ENCODE measurements around the gene SMYD4.
"Not testable (repeated sequence)": the region's sequence is repeated elsewhere in the genome, so short reads cannot be mapped to it uniquely, and the experiment has no call there.

SMYD4 gene, protein sequence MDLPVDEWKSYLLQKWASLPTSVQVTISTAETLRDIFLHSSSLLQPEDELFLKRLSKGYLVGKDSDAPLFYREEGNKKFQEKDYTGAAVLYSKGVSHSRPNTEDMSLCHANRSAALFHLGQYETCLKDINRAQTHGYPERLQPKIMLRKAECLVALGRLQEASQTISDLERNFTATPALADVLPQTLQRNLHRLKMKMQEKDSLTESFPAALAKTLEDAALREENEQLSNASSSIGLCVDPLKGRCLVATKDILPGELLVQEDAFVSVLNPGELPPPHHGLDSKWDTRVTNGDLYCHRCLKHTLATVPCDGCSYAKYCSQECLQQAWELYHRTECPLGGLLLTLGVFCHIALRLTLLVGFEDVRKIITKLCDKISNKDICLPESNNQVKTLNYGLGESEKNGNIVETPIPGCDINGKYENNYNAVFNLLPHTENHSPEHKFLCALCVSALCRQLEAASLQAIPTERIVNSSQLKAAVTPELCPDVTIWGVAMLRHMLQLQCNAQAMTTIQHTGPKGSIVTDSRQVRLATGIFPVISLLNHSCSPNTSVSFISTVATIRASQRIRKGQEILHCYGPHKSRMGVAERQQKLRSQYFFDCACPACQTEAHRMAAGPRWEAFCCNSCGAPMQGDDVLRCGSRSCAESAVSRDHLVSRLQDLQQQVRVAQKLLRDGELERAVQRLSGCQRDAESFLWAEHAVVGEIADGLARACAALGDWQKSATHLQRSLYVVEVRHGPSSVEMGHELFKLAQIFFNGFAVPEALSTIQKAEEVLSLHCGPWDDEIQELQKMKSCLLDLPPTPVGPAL

DNA sequence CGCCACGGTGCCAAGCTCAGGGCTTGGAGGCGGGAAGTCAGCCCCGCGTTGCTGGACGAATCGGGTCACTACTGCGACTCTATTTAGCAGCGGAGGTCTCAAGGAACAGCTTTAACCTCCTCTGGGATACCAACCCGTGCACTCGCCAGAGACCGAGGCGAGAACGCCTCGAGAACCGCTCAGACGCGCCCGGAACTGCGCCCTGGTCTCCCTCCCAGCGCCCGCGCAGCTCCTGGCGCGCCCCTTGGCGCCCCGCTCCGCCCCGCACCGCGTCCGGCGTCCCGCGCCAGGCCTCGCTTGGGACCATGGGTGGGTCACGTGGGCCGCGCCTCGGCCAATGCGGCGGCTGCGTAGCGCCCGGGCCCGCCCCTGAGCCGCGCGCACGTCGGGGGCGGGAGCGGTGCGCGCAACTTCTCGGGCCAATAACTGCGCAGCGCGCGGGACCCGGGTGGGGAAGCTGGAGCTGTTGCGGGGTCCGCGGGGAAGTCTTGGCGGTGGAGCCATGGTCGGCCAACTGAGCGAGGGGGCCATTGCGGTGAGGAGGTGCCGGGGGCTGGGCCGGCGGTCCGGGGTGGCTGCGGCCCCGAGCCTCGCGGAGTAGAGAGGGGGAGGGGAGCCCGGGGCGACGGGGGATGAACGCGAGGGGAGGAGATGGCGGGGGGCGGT, at the start of gene SMYD4, which contains the start of gene RPA1:
TSS of gene SMYD4 (minus strand) at position 311 of the 666 bp plus-strand sequence. CDS start 1,908 bp downstream, outside the sequence.
TSS of gene RPA1 (plus strand) at position 414 of the 666 bp plus-strand sequence. CDS start at position 503, 89 bp downstream.
- peak; percentile 67 to 71 for DNase-seq (ENCODE audit: low read depth in 2 of 2)

DNA sequence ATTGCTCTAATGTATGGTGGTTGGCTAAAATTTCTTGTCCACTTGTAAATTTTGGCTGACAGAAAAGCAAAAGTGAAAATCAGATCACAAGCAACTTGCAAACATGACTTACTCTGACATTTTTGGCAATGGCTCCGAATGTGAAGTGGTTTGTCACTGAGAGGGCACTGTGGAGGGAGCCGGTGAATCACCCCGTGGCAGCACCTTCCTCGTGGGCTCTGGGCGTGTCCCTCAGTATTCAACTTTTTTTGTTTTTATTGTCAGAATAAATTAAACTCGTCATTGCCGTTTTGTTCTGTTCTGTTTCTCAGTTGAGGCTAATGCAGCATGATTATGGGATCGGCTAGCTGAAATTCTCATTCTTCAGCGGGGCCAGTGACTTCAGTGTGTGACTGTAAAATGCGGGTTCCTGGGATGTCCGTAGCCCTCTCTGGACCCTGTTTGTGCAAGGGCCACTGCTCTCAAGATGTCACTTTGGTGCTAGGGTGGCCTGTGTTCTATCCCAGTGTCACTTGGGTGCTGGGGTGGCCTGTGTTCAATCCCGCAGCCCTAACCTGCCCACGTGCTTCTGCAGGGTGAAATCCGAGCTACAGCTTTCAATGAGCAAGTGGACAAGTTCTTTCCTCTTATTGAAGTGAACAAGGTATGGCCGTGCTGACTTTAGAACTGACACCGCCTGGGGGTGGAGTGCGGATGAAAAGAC, 48.9 kb upstream of the SMYD4 start:
- no peak for DNase-seq (ENCODE audit: low read depth in 2 of 2)

DNA sequence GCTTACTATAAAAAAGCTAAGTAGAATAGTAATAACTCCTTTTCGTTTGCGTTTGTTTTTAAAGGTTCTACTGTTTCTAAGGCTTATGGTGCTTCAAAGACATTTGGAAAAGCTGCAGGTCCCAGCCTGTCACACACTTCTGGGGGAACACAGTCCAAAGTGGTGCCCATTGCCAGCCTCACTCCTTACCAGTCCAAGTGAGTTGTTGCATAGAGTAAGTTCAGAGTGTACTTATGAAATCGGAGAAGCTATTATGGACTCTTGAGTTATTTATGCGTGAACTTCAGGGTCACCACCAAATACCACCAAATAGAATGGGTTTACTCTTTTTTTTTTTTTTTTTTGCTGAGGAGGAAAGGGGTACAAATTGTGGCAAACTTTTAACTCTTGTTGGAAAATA, 45.9 kb upstream of the SMYD4 start:
- DNase-seq (ENCODE audit: low read depth in 2 of 2) = no peak

DNA sequence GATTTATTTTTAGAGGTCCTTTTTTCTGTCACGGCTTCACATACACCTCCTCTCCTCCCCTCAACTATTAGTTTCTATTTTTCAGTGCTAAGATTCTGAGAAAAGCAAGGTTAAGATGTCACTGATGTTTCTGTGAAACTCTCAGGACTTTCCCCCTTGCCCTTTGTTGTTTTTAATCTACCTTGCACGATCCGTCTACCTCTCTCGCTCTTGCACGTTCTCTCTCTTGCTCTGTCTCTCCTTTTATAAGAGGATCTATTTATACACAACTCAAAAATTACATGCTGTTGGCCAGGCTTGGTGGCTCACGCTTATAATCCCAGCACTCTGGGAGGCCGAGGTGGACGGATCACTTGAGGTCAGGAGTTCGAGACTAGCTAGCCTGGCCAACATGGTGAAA, 43.7 kb upstream of the SMYD4 start:
- no peak for DNase-seq (ENCODE audit: low read depth in 2 of 2)

DNA sequence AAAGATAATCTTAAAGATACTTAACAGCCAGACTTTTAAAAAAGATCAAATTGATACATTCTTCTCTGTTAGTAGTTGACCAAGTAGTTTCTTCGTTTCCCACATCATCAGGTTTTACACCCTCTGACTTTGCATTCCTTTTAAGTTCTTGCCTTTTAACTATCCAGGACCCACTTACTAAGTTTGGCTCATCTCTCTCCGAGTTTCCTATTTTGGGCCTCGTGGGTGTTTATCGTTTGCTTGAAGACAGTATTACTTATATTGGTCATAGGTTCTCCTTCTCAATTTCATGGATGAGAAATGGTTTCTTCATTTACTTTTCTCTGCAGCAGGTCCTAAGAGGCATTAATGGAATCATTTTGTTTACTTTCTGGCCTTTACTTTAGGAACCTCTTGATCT, 43.3 kb upstream of the SMYD4 start:
- no peak for DNase-seq (ENCODE audit: low read depth in 2 of 2)

DNA sequence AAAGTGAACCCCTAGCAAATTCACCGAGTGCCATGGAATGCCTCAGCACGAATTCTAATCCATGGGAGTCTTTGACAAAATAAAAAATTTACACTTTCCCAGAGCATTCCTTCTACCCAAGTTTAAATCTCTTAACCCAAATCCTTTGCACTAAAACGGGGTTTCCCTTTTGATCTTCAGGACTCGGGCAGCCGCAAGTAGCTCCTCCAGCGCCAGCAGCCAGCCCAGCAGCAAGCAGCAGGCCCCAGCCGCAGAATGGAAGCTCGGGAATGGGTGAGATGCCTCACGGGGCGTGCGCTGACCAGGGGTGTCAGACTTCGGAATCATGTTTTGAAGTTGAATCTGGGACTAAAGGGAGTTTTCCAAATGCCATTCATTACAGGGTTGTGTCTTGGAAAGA, 42.6 kb upstream of the SMYD4 start:
- DNase-seq (ENCODE audit: low read depth in 2 of 2) = no peak

DNA sequence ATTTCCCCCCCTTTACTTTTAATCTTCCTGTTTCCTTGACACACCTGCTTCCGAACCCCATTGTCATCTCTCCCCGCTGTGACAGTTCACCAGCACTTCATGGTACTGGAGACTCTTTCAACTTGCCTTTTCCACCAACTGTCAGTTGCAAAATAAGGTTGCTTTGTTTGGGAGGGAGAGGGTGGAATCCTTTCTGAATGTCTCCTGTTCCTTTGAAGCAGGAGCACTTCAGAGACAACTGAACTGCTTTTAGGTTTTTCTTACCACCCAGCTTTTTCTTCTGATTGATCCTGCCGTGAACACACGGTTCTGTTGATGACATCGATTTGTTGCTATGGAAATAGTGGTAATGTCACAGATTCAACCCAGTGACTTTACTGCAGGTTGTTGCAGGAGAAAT, 42.1 kb upstream of the SMYD4 start:
- DNase-seq (ENCODE audit: low read depth in 2 of 2) = no peak

DNA sequence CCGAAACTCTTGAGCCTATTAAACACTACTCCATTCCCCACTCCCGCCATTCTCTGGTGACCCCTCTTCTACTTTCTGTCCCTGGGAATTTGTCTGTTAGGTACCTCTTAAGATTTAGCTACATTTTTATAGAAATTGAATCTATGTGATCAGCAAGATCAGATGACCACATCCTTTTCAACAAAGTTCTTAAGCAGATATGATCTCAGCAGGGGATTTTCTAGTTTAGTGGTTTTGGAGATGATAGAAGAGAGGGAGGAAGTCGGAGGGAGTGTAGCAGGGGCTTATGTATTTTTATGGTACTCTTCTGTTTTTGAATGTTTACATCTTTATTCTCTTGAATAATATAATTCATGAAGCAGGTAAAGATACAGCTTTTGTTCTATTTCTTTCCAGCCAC, 40.9 kb upstream of the SMYD4 start:
- no peak for DNase-seq (ENCODE audit: low read depth in 2 of 2)

DNA sequence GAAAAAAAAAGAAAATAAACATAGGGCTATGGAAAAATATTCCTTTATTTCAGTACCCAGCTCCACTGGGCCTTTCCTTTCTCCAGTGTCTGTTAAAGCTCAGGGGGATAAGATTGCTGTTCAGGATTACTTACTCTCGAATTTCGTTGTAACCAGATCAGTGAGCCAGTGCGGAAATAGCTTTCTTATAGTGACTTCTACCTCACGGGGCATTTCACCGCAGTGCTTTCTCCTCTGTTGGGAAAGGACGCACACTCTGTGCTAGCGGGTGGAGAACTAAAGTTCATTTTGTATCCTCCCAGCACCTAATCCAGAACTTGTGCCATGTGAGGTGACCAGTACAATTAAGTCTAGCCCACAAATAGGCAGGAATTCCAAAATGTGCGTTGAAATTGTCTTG, 38.4 kb upstream of the SMYD4 start:
- DNase-seq (ENCODE audit: low read depth in 2 of 2) = no peak

DNA sequence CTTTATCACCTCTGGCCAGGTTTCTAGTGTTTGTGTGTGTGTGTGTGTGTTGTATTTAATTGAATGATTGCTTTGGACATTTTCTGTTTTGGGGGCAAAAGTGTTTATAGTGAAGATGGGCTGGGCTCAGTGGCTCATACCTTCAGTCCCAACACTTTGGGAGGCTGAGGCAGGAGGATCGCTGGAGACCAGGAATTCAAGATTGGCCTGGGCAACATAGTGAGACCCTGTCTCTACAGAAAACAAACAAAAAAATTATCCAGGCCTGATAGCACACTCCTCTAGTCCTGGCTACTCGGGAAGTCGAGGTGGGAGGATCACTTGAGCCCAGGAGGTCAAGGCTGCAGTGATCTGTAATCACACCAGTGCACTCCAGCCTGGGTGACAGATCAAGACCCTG, 37.6 kb upstream of the SMYD4 start:
- no peak for DNase-seq (ENCODE audit: low read depth in 2 of 2)

DNA sequence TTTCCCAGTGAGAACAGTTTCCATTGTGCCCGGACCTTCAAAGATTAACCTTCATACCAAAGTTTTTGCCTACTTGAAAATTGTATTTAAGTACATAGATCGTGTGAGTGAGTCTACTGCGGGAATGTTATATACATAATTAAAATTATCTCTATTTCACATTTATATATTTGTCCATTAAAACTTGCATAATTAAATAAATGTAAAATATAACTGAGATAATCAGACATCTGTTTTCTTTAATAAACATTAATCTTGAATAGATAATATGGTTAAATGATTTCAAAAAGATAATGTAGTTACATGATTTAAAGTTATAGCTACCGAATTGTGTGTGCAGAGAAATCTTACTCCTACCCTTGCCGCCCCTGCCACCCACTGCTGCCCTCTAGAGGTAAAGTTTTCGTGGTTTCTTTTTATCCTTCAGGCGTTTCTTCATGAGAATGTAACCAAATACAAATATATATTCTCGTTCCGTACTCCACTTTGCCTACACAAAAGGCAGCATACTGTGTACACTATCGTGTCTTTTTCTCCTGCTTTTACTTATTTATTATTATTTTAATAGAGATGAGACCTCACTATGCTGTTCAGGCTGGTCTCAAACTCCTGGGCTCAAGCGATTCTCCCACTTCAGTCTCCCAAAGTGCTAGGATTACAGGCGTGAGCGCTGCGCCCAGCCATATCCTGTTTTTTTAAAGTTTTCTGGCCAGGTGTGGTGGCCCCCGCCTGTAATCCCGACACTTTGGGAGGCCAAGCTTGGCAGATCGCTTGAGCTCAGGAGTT, 35.7 kb upstream of the SMYD4 start:
- DNase-seq (ENCODE audit: low read depth in 2 of 2) = peak; percentile 5 to 30

DNA sequence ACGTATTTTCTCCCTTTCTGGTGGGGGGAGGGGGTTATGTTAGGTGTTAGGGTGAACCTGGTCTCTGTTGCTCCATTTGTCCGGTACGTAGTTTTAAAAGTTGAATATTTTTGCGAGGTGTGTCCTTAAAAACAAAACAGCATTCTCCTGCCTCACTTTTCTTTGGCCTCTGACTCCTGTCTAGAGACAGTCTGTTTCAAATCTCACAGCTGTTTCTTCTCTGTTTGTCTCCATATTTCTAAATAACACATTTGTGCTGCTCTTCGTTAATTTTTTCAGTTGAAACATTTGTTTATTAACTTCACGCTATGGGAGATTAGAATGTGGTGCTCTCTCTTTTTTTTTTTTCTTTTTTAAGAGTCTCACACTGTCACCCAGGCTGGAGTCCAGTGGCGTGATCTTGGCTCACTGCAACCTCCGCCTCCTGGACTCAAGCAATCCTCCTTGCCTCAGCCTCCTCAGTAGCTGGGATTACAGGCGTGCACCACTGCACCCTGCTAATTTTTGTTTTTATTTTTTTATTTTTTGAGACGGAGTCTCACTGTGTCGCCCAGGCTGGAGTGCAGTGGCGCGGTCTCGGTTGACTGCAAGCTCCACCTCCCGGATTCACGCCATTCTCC, 31.8 kb upstream of the SMYD4 start:
- no peak for DNase-seq (ENCODE audit: low read depth in 2 of 2)

DNA sequence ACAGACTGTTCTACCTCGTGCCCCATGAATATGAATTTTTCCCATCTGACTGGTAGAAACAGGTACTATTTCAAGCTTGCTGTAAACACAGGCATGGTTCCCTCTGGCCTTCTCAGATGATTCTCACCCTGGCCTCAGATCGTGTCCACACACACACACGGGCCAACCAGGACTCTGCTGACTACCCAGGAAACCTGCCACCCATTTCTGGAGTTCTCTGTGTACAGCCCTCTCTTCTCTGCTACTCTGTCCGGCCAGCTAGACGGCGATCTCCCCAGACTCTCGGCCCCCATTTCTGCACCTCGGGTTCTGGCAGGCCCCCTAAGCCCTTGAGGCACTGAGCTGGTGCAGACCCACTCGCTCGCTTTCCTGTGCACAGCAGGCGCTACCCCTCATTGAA, 31.3 kb upstream of the SMYD4 start:
- DNase-seq (ENCODE audit: low read depth in 2 of 2) = no peak

DNA sequence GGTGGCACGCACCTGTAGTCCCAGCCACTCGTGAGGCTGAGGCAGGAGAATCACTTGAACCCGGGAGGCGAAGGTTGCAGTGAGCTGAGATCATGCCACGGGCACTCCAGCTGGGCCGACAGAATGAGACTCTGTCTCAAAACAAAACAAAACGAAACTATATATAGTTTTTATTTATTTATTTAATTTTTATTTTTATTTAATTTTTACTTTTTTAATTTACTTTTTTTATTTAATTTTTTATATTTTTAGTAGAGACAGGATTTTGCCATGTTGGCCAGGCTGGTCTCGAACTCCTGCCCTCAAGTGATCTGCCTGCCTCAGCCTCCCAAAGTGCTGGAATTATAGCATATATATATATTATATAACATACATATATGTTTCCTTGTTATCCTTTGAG, 26.8 kb upstream of the SMYD4 start:
- DNase-seq (ENCODE audit: low read depth in 2 of 2) = not testable (repeated sequence)

DNA sequence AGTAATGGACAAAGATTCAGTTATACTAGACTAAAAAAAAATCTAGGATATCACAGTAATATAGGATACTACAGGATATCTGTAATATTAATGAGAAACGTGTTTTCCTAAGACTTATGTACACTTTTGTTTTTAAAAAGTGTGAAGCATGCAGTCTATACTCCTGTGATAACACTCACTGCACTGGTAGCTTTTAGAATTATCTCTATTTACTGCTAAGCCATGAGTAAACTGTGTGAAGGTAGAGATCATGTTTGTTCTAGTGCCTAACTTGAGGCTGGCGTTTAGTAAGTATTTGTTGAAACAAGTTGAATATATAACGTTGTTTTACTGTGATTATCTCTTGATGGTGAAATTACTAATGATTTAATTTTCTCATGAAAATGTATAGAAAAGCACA, 24.0 kb upstream of the SMYD4 start:
- no peak for DNase-seq (ENCODE audit: low read depth in 2 of 2)

DNA sequence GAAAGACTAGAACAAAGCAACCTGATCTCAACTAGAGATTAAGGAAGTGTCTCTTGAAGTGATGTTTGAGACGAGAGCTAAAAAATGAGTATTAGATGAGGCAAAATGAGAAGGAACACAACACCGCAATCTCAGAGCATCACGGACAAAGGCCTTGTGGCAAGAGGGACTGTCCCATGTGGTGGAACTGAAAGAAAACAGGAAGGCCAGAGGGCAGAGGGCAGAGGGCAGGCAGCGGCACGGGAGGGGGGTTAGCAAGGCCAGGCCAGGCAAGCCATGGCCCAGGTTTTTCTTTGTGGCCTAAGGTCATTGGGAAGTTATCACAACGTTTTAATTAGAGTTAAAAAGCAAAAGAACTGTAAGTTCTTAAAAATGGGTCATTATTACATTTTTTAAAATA, 22.6 kb upstream of the SMYD4 start:
- DNase-seq (ENCODE audit: low read depth in 2 of 2) = no peak

DNA sequence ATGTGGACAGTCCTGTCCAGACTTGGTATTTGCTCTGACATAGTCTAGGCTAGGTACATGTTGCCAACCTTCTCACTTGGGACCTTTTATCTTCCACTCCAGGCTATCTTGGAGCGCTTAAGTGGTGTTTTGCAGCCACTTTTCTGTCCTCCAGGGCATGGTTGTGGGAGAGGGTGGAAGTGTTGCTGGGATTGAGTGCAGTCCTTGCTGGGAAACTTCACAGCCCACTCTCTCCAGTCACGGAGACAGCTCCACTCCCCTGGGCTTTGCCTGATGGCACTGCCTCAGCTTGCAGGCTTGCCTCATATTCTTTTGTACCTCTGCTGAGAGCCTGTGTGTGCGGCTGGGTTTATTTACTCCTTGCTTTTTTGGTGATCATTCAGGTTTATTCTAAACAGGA, 17.5 kb upstream of the SMYD4 start:
- DNase-seq (ENCODE audit: low read depth in 2 of 2) = no peak

DNA sequence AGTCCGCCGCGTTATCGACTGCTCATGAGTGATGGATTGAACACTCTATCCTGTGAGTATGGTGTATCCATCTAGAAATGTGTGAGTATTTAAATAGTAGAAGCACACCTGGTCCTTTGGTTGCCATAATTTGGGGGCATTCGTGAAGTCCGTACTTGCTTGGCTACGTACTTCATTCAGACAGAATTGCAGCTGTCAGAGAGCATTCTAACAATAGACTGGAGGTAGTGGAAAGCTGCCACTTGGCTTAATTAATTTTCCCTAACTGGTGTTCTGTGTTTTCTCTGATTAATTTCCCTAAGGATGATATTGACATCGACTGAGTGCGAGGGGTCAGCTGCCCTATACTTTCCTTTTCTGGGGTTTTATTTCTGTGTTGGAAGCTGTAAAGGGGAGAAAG, 14.2 kb upstream of the SMYD4 start:
- no peak for DNase-seq (ENCODE audit: low read depth in 2 of 2)

DNA sequence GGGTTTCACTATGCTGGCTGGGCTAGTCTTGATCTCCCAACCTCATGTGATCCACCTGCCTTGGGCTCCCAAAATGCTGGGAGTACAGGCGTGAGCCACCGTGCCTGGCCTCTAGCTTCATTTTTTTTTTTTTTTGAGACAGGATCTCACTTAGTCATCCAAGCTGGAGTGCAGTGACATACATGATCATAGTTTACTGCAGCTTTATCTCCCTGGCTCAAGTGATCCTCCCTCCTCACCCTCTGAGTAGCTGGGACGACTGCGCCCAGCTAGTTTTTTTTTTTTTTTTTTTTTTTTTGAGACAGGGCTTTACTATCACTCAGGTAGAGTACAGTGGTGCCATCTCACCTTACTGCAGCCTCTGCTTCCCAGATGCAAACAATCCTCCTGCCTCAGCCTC, 9.8 kb upstream of the SMYD4 start:
- no peak for DNase-seq (ENCODE audit: low read depth in 2 of 2)

DNA sequence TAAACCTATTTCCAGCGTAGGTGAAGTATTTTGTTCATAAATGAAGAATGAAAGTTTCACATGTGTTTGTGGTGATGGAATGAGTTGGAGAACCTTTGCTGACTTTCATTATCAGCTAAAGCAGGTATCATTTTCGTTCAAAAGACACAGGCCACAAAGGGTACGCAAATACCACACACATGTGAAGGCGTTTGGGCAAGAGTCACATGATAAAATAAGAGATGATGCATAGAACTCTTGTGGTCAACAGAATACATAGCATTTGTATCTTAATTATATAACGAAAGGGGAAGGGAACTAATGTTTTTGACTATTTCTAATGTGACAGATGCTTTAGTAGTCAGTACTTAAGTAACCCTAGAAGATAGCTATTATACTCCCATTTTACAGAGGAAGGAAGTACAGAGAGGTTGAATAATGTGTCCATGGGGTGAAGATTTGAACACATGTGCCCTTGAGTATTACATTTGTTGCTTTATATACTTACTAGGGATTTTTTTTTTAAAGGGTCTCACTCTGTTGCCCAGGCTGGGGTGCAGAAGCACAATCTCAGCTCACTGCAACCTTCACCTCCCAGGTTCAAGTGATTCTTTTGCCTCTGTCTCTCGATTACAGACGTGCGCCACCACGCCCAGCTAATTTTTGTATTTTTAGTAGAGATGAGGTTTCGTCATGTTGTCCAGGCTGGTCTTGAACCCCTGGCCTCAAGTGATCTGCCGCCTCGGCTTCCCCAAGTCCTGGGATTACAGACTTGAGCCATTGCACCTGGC, 4.9 kb upstream of the SMYD4 start:
- no peak for DNase-seq (ENCODE audit: low read depth in 2 of 2)

Measured in activated CD8-positive, alpha-beta memory T cell treated with anti-CD3 and anti-CD28 coated beads for 4 hours (primary cell).